Karpas-422 (cell line): ENCODE data around the gene MEP1B. TPM values are rescaled to one million over a fixed set of nuclear protein-coding genes. Genes with fewer than 3 reads are reported as not detected.

Experiments used
- DNase-seq: peaks from one replicate; pipeline ENCODE4 v3.0.0-alpha.2; 2015
- H2AFZ ChIP-seq: fragments of 200-600 bp; sonication (generic); 2 replicates; pipeline ENCODE4 v1.6.1; 2014; ENCODE audit warnings: antibody characterized with exemption, low read length, mixed read lengths
- H3K27ac ChIP-seq: fragments of 200-600 bp; sonication (generic); 2 replicates; pipeline ENCODE4 v1.5.1; 2014; ENCODE audit warnings: mild to moderate bottlenecking, low read length, moderate library complexity
- H3K27me3 ChIP-seq: fragments of 200-600 bp; sonication (generic); 2 replicates; pipeline ENCODE4 v1.6.1; 2014; ENCODE audit warnings: low read length, mixed read lengths
- H3K36me3 ChIP-seq: fragments of 200-600 bp; sonication (generic); 2 replicates; pipeline ENCODE4 v1.6.1; 2014; ENCODE audit warnings: low read length, mixed read lengths; ENCODE audit not compliant: insufficient read depth
- H3K4me1 ChIP-seq: fragments of 200-600 bp; sonication (generic); 2 replicates; pipeline ENCODE4 v1.6.1; 2014; ENCODE audit warnings: mild to moderate bottlenecking, low read length, mixed read lengths
- H3K4me2 ChIP-seq: fragments of 200-600 bp; sonication (generic); 2 replicates; pipeline ENCODE4 v1.6.1; 2014; ENCODE audit warnings: low read length, low read depth, mild to moderate bottlenecking; ENCODE audit not compliant: poor library complexity, severe bottlenecking
- H3K4me3 ChIP-seq: fragments of 200-600 bp; sonication (generic); 2 replicates; pipeline ENCODE4 v1.5.1; 2014; ENCODE audit warnings: mild to moderate bottlenecking, antibody characterized with exemption, low read length, mixed read lengths
- H3K79me2 ChIP-seq: fragments of 200-600 bp; sonication (generic); 2 replicates; pipeline ENCODE4 v1.6.1; 2014; ENCODE audit warnings: mild to moderate bottlenecking, low read length, mixed read lengths
- H3K9ac ChIP-seq: fragments of 200-600 bp; sonication (generic); 2 replicates; pipeline ENCODE4 v1.6.0; 2014; ENCODE audit warnings: low read length
- H3K9me2 ChIP-seq: fragments of 200-600 bp; sonication (generic), shearing (Covaris generic); replicated peaks from 2 replicates; pipeline ENCODE4 v1.6.0; 2014; ENCODE audit warnings: mild to moderate bottlenecking, low read length, moderate library complexity; ENCODE audit not compliant: insufficient read depth
- H3K9me3 ChIP-seq: fragments of 300-700, 200-600 bp; sonication (generic); 2 replicates; pipeline ENCODE4 v1.6.1; 2014; ENCODE audit warnings: low read length, mixed read lengths
- H4K20me1 ChIP-seq: fragments of 200-600 bp; sonication (generic); 2 replicates; pipeline ENCODE4 v1.6.1; 2014; ENCODE audit warnings: mild to moderate bottlenecking, antibody characterized with exemption, low read length, low read depth; ENCODE audit not compliant: insufficient read depth
- total RNA-seq: library from RNA; depleted of rRNA; stranded (reverse); fragments of >200 nt; shearing (Covaris generic); gene quantifications from 2 replicates; pipeline ENCODE4 v1.2.3, GENCODE V29; 2014; ENCODE audit warnings: low replicate concordance

MEP1B gene
- total RNA-seq, 1 experiment from 2014 or later, result not detected

DNA sequence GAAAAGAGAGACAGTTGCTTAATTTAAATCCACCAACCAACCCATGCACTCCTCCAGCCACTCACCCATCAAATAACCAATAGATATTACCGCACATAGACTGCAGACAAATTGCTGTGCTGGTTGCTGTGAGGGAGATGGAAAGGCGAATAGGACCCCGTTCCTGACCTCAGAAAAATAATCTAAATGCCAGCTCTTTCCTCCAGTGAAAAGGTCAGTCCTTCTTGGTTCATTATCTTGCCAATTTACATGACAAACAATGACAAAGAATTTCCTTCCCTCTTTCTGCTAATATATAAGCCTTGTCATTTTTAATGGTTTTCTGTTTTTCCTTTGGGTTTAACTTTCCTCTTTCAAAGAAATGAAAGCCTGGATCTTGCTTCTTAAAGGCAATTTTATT is 61.6 kb downstream of the MEP1B start:
- Histone ChIP-seq H3K9me2 (no peaks in the 10 kb centered on the region), H3K4me1 (no peaks in the 10 kb centered on the region), H3K9me3 (no peaks in the 10 kb centered on the region), H4K20me1 (no peaks in the 10 kb centered on the region), H2AFZ (no peak overlapping the region), H3K27me3 (no peaks in the 10 kb centered on the region), H3K36me3 (no peaks in the 10 kb centered on the region), H3K79me2 (no peaks in the 10 kb centered on the region), H3K4me2 (no peak overlapping the region), H3K27ac (no peak overlapping the region), H3K9ac (no peak overlapping the region), H3K4me3 (no peak overlapping the region)
- no peak for DNase-seq

DNA sequence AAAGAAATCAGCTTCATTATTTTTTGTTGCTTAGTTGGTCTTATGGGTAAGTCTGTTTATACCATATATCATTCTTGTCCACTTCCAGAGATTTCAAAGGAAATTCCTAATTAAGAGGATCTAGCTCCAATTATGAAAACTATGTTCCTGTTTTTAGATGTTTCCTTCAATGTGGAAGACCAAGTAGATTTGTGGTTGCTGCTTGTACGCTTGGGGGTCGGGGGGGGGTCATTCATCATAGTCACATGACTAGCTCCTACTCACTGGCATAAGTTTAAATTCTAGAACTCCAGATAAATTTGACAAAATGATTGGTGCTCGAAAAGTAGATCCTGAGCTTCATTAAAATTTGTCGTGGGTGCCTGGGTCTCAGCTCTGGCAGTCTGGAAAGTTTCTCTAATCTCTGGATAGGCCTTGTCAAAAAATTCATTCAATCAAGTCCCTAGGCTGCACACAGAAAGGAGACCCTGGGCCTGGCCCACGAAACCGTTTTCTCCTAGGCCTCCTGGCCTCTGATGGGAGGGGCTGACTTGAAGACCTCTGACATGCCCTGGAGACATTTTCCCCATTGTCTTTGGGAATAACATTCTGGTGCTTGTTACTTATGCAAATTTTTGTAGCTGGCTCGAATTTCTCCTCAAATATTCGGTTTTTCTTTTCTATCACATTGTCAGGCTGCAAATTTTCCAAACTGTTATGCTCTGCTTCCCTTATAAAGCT is 62.5 kb downstream of the MEP1B start:
- H4K20me1 ChIP-seq, result no peaks in the 10 kb centered on the region
- no peaks in the 10 kb centered on the region for H3K27me3 ChIP-seq
- no peak overlapping the region for H3K4me2 ChIP-seq
- H3K4me1 ChIP-seq, result no peaks in the 10 kb centered on the region
- H3K9me2 ChIP-seq, result no peaks in the 10 kb centered on the region
- H3K27ac ChIP-seq, result no peak overlapping the region
- H3K79me2 ChIP-seq, result no peaks in the 10 kb centered on the region
- no peak overlapping the region for H3K4me3 ChIP-seq
- H3K9ac ChIP-seq, result no peak overlapping the region
- H2AFZ ChIP-seq, result no peak overlapping the region
- H3K36me3 ChIP-seq, result no peaks in the 10 kb centered on the region
- no peaks in the 10 kb centered on the region for H3K9me3 ChIP-seq
- DNase-seq, result no peak

DNA sequence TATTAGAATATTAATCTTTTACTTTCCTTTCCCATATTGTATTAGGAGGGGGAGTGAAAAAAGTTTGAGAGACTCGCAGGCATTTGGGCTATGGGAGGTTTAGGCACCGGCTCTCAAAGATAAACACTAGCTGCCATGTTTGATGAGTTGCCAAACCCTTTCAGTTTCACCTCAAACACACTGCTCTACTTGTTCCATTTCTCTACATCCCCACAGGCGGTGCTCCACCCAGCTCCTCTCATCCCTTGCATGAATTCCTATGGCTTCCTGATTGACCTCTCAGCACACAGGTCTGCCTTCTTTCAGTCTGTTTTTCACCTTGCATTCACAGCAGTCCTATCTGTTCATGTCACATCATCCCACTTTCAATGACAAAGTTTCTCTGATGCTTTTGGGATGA is 65.7 kb downstream of the MEP1B start:
- Histone ChIP-seq H3K9me2 (no peaks in the 10 kb centered on the region), H3K27ac (no peak overlapping the region), H3K4me1 (no peaks in the 10 kb centered on the region), H3K4me2 (no peak overlapping the region), H4K20me1 (no peaks in the 10 kb centered on the region), H3K4me3 (no peak overlapping the region), H3K79me2 (no peaks in the 10 kb centered on the region), H3K9me3 (no peaks in the 10 kb centered on the region), H3K9ac (no peak overlapping the region), H3K27me3 (no peaks in the 10 kb centered on the region), H3K36me3 (no peaks in the 10 kb centered on the region), H2AFZ (no peak overlapping the region)
- DNase-seq, result no peak

DNA sequence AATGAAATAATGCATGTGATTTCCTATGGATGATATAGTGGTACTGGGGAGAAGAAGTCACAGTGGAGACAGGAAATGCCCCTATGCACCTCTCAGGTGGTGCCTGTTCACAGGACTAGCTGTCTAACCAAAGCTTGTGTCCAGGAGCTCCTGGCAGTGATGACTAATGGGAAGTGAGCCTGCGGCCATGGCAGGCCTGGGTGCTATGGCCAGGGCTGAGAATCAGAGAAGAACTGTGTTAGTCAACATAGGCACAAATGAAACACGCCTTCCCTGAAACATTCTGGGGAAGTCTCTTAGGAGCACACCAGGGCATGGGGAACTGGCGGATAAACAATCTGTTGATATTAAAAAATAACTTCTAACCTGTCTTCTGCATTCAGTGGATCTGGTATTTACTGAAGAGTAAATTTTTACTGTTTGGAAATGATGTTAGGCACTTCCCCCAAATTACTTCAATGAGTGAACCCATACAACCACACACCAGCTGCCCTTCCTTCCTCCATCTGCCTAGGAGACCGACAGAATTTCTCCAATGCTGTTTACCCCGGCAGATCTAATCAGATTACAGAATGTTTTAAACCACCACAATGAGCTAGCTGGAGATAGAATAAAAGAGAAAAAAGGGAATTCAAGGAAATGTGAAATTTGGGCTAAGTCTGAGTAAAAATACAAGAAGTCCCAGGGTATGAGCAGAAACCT is 67.4 kb downstream of the MEP1B start:
- no peaks in the 10 kb centered on the region for H3K4me1 ChIP-seq
- H3K36me3 ChIP-seq, result no peaks in the 10 kb centered on the region
- H3K9ac ChIP-seq, result no peak overlapping the region
- H3K9me2 ChIP-seq, result no peaks in the 10 kb centered on the region
- H2AFZ ChIP-seq, result no peak overlapping the region
- H3K4me3 ChIP-seq, result no peak overlapping the region
- no peaks in the 10 kb centered on the region for H3K27me3 ChIP-seq
- no peaks in the 10 kb centered on the region for H4K20me1 ChIP-seq
- H3K9me3 ChIP-seq, result no peaks in the 10 kb centered on the region
- H3K4me2 ChIP-seq, result no peak overlapping the region
- DNase-seq, result no peak
- no peak overlapping the region for H3K27ac ChIP-seq
- no peaks in the 10 kb centered on the region for H3K79me2 ChIP-seq

DNA sequence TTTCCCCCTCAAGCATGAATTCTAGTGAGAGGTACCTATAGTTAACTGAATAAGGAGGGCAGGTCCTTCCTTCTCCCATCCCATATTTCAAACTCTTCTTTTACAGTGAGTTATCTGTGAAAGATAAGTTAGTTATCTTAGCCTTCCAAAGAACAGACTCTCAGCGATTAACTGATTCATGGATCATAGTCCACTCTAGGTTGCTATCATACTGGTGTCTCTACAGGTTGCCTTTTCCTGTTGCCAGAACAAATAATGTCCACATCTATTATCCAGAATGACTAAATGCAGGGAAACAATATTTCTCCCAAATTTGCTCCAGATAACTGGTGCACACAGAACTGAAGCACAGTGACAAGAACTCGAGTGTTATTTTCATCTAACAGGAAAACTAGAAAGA is 68.3 kb downstream of the MEP1B start:
- Histone ChIP-seq H3K27me3 (no peaks in the 10 kb centered on the region), H3K4me3 (no peak overlapping the region), H3K79me2 (no peaks in the 10 kb centered on the region), H2AFZ (no peak overlapping the region), H3K4me1 (no peaks in the 10 kb centered on the region), H3K9ac (no peak overlapping the region), H3K4me2 (no peak overlapping the region), H3K27ac (no peak overlapping the region), H3K9me3 (no peaks in the 10 kb centered on the region), H4K20me1 (no peaks in the 10 kb centered on the region), H3K9me2 (no peaks in the 10 kb centered on the region), H3K36me3 (no peaks in the 10 kb centered on the region)
- no peak for DNase-seq

DNA sequence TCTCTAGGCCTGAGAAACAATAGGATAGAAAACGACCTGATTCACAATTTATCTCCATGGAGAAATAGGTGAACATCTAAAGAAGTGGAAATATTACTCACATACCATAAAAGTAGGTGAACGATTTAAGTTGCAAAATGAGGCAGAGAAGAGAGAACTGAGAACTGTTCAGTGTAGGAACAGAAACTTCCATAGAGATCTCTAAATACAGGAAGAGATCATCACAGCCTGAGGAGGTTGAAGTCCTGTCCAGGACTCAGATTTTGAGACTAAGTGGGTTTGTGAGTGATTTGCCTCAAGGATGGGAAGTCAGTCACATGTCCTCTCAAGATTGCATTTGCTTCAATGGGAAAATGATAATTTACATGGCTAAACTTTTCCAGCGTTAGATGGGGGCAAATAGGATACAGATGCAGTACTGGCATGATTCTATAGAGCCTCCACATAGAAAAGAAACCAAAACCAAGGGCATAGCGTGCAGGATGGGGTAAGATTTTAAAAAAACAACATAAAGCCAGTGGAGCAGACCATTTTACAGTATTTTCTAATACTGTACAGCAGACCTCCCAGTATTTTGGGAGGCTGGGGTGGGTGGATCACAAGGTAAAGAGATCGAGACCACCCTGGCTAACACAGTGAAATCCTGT is 68.8 kb downstream of the MEP1B start:
- H3K27me3 ChIP-seq, result no peaks in the 10 kb centered on the region
- no peak overlapping the region for H2AFZ ChIP-seq
- no peak overlapping the region for H3K4me3 ChIP-seq
- DNase-seq, result no peak
- H3K9me2 ChIP-seq, result no peaks in the 10 kb centered on the region
- no peaks in the 10 kb centered on the region for H3K36me3 ChIP-seq
- no peak overlapping the region for H3K27ac ChIP-seq
- no peak overlapping the region for H3K9ac ChIP-seq
- no peaks in the 10 kb centered on the region for H3K4me1 ChIP-seq
- H3K9me3 ChIP-seq, result no peaks in the 10 kb centered on the region
- H3K79me2 ChIP-seq, result no peaks in the 10 kb centered on the region
- H4K20me1 ChIP-seq, result no peaks in the 10 kb centered on the region
- no peak overlapping the region for H3K4me2 ChIP-seq

DNA sequence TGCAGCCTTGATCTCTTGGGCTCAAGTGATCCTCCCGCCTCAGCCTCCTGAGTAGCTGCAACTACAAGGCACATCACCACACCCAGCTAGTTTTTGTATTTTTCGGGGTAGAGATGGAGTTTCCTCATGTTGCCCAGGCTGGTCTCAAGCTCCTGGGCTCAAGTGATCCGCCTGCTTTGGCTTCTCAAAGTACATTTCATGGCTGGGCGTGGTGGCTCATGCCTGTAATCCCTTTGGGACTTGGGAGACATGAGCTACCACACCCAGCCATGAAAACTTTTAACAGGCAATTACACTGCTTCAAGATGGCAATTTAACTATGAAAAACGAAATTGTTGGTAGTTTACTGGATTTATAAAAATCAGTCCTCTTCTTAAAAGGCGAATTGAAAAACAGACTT is 69.7 kb downstream of the MEP1B start:
- Histone ChIP-seq H3K4me1 (no peaks in the 10 kb centered on the region), H3K4me2 (no peak overlapping the region), H3K36me3 (no peaks in the 10 kb centered on the region), H4K20me1 (no peaks in the 10 kb centered on the region), H3K9me2 (no peaks in the 10 kb centered on the region), H2AFZ (no peak overlapping the region), H3K79me2 (no peaks in the 10 kb centered on the region), H3K9ac (no peak overlapping the region), H3K4me3 (no peak overlapping the region), H3K9me3 (no peaks in the 10 kb centered on the region), H3K27me3 (no peaks in the 10 kb centered on the region), H3K27ac (no peak overlapping the region)
- no peak for DNase-seq

DNA sequence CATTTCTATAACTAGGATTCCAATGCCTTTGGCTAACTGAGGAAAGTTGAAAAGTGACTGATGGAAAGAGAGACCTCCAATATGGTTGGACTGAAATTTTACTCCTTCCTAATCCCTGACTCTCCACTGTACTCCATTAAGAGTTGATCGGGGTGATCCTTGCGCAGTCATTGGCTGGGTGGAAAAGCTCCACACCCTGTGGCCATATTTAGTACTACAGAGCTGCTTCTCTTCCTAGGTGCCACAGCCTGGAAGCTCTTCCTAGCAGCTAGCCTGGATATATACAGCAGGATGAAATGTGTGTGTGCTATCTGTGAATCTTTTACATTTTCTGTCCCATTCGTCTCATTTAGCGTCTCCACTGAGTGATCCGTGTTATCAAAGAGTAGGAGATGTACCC is 71.2 kb downstream of the MEP1B start:
- Histone ChIP-seq H3K27me3 (no peaks in the 10 kb centered on the region), H3K27ac (no peak overlapping the region), H3K4me2 (no peak overlapping the region), H3K4me1 (no peaks in the 10 kb centered on the region), H2AFZ (no peak overlapping the region), H3K79me2 (no peaks in the 10 kb centered on the region), H3K36me3 (no peaks in the 10 kb centered on the region), H3K9ac (no peak overlapping the region), H3K9me2 (no peaks in the 10 kb centered on the region), H4K20me1 (no peaks in the 10 kb centered on the region), H3K4me3 (no peak overlapping the region), H3K9me3 (no peaks in the 10 kb centered on the region)
- DNase-seq, result no peak
